Measurements from ENCODE around the gene SLC25A11.
"Not testable (repeated sequence)": the region's sequence is repeated elsewhere in the genome, so short reads cannot be mapped to it uniquely, and the experiment has no call there.

Gene SLC25A11

GRCh38 chr17:4919511-4920047 is 20.3 kb downstream of the SLC25A11 start:
- DNase-seq (ENCODE audit: low read depth): no peak

DNA sequence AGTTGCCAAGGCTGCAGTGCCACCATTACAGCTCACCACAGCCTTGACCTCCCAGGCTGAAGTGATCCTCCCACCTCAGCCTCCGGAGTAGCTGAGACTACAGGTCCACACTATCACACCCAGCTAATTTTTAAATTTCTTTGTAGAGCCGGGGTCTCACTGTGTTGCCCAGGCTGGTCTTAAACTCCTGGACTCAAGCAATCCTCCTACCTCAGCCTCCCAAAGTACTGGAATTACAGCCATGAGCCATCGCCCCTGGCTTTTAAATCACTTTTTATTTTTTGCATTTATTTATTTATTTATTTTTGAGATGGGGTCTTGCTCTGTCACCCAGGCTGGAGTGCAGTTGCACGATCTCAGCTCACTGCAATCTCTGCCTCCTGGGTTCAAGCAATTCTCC is 25.3 kb downstream of the SLC25A11 start:
- DNase-seq (ENCODE audit: low read depth): not testable (repeated sequence)

DNA sequence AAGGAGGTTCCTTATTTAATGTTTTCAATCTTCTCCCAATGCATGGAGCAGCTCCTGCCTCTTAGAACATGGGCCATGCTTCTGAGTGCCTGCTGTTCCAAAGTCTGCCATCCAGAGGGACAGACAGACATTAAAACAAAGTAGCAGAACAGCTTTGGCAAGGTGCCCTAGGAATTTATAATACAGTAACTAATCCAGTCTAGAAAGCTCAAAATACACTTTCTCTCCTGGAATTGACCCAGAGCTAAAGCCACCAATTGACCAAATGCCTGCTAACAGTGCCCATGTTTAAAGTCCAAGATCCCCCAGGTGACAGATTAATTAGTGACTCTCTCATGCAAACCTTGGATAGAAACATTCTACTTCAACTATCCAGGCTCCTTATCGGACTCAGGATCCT is 25.9 kb downstream of the SLC25A11 start:
- DNase-seq (ENCODE audit: low read depth): no peak

GRCh38 chr17:4908711-4909496 is 30.9 kb downstream of the SLC25A11 start:
- peak; percentile 96 for DNase-seq (ENCODE audit: low read depth)

DNA sequence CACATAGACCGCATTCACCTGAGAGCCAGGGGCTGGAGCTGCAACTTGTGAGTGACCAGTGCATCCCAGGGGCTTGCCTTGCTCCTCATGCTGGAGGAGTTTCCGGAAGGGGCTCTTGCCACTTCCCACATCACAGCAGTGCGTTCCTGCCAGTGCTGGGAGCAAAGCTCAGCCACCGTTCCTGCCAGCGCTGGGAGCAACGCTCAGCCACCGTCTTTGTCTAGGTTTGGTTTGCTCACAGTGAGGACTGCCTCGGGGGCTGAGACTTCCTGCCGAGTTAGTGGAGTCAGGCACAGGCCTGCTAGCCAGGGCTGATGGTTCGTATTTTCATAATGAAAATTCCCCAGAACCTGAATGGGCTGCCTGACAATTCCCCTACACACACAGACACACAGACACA is 31.5 kb downstream of the SLC25A11 start:
- no peak for DNase-seq (ENCODE audit: low read depth)

GRCh38 chr17:4906642-4907041 is 33.2 kb downstream of the SLC25A11 start:
- DNase-seq (ENCODE audit: low read depth): not testable (repeated sequence)

DNA sequence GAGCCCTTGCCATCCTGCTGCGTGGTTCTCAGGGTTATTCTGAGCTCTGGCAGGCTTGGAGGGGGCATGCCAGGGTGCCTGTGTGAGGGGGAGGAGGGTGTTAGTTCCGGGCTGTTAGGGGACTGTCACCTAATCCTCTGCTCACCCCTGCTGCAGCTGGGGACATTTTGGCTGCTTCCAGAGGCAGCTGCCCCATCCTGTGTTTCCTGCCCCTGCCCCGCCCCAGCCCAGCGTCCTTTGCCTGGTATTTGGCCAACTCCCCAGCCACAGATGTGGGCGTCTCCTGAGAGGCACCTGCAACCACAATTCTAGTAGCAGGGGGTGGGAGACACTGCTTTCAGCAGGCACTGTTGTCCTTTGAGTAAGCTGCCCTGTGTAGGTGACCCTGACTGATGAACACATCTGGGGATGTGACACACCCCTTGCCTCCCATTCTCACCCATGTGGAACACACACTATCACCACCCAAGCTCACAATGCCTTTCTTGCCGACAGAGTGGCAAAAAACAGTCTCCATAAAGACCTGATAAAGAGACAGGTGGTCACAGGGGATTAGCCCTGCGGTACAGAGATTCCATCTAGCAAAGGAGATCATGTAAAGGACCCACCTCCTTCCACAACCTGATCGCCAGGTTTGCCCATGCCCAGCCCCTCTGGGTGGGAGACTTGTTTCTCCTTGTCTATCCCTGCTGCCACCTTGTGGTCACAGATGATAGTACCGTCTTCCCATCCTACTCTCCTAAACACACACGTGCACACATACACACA is 36.6 kb downstream of the SLC25A11 start, which contains the start of gene CHRNE:
CHRNE (minus strand) TSS at position 48 of the 768 bp plus-strand sequence; CDS start at position 13, 35 bp downstream.
- DNase-seq (ENCODE audit: low read depth): peak; percentile 80

DNA sequence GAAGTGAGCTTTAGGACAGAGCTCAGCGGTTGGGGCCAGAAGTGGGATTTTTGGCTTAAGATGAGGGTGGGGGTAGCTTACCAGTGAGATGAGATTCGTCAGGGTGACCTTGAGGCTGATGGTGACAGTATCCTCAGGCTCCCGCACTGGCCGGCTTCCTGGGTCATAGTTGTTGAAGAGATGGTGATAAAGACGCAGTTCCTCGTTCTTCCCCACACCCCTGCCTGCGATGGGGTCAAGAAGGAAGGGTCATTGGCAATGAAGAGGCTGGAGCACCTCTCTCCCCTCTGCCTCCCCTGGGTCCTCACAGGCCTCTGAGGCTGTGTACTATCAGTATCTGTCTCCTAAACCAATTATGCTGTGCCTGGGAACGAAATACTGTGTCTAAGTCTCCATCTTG is 37.3 kb downstream of the SLC25A11 start:
- DNase-seq (ENCODE audit: low read depth): no peak

- DNase-seq (ENCODE audit: low read depth): no peak
Measured at GRCh38 chr17:4901648-4902344, 38.0 kb downstream of the SLC25A11 start.

DNA sequence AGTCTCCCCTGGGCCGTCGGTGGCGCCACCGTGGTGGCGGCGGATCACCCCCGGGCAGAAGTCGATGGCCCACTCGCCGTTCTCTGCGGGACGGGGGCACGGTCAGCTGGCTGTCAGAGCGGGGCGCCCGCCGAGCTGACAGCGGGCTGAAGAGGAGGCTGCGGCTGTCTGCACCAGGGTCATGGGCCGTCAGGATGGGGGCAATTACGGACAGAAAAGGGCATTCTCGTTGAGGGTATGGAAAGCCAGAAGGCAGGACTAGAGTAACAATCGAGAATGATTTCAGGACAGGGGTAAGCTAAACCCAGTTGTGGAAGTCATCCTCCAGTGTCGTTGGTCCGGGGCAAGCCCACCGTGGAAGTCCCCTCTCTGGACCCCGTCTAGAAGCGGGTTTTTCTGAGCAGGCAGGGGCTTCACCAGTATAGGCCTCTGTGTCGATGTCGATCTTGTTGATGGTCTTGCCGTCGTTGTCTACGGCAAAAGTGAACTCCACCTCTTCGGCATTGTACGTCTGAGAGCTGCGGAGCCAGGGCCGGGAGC is 38.7 kb downstream of the SLC25A11 start:
- DNase-seq (ENCODE audit: low read depth): no peak

- no peak for DNase-seq (ENCODE audit: low read depth)
Measured at GRCh38 chr17:4900231-4901107, 39.4 kb downstream of the SLC25A11 start.

GRCh38 chr17:4899341-4900230 is 40.3 kb downstream of the SLC25A11 start, which contains the start of gene C17orf107:
TSS of gene C17orf107 (plus strand) at chr17:4899536. CDS start at chr17:4899763, 227 bp downstream.
- peak; percentile 69 for DNase-seq (ENCODE audit: low read depth)

DNA sequence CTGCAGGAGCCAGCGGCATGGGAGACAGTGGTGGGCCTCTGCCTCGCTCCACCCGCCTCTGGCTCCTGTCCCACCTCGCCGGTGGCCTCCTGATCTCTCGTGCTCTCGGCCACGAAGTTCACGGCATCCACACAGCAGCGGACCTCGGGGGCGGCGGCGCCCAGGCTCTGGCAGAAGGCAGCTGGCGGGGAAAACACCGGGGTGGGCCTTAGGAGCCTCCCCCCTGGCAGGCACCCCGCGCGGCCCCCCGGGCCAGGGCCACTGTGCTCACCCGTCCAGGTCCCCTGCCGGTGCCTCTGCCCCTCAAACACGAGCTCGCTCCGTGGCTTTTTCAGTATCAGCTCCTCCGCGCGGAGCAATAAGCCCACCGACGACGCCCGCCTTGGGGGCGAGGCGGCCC is 40.9 kb downstream of the SLC25A11 start:
- no peak for DNase-seq (ENCODE audit: low read depth)

- no peak for DNase-seq (ENCODE audit: low read depth)
Measured at GRCh38 chr17:4898351-4898750, 41.5 kb downstream of the SLC25A11 start.

GRCh38 chr17:4897785-4898184 is 42.1 kb downstream of the SLC25A11 start:
- no peak for DNase-seq (ENCODE audit: low read depth)

DNA sequence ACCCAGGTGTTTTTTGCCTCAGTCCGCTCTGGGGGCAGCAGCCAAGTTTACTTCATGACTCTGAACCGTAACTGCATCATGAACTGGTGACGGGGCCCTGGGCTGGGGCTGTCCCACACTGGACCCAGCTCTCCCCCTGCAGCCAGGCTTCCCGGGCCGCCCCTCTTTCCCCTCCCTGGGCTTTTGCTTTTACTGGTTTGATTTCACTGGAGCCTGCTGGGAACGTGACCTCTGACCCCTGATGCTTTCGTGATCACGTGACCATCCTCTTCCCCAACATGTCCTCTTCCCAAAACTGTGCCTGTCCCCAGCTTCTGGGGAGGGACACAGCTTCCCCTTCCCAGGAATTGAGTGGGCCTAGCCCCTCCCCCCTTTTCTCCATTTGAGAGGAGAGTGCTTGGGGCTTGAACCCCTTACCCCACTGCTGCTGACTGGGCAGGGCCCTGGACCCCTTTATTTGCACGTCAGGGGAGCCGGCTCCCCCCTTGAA is 42.6 kb downstream of the SLC25A11 start:
- DNase-seq (ENCODE audit: low read depth): no peak

- no peak for DNase-seq (ENCODE audit: low read depth)
Measured at GRCh38 chr17:4896332-4897197, 43.3 kb downstream of the SLC25A11 start.

- no peak for DNase-seq (ENCODE audit: low read depth)
Measured at GRCh38 chr17:4895657-4896331, 44.1 kb downstream of the SLC25A11 start.
